A549 (cell line): ENCODE measurements around the gene GBF1. TPM values are rescaled to one million over a fixed set of nuclear protein-coding genes. Genes with fewer than 3 reads are reported as not detected.

Experiments
- ATAC-seq, 2 experiments: fragments of 200-7000 bp in 1 of 2; fragments of >200 bp in 1 of 2; cut with Nextera tagmentation in 1 of 2; cut with Tn5 transposase in 1 of 2; 3 replicates each; pipeline versions ENCODE4 v1.8.0 to v1.9.1; 2018 to 2020; ENCODE audit warnings: mild to moderate bottlenecking in 1 of 2, moderate library complexity in 1 of 2
- CTCF ChIA-PET: fragments of 300-600 bp; sonication (Branson Sonifier 250); formaldehyde crosslinking; extraction: SDS; loops from one replicate; lab custom pipeline; 2021; ENCODE audit warnings: antibody characterized with exemption, inconsistent platforms; lab: Yijun Ruan, JAX
- POLR2A ChIA-PET: fragments of 350-600 bp; formaldehyde crosslinking; extraction: SDS; loops from one replicate; lab custom pipeline; 2021; ENCODE audit warnings: antibody characterized with exemption, inconsistent platforms; lab: Yijun Ruan, JAX
- DNase-seq, 2 experiments: peaks; one replicate each; pipeline versions ENCODE4 v3.0.0 to v3.0.0-alpha.2; 2011 to 2016; ENCODE audit warnings: low read depth in 1 of 2, low spot score in 1 of 2
- FAIRE-seq: peaks from 2 replicates; lab custom pipeline; 2011; peaks lifted over from hg19 to GRCh38; lab: Jason Lieb, UNC
- H3K27ac ChIP-seq, 2 experiments: fragments of >200 bp; sonication (Bioruptor Twin); formaldehyde crosslinking; 3 replicates each; pipeline ENCODE4 v1.5.1; 2016 to 2017
- H3K4me1 ChIP-seq: fragments of >200 bp; sonication (Bioruptor Twin); formaldehyde crosslinking; 3 replicates; pipeline ENCODE4 v1.6.1; 2016
- H3K4me2 ChIP-seq: fragments of >200 bp; sonication (Bioruptor Twin); formaldehyde crosslinking; 3 replicates; pipeline ENCODE4 v1.6.1; 2016
- H3K4me3 ChIP-seq: fragments of >200 bp; sonication (Bioruptor Twin); formaldehyde crosslinking; 3 replicates; pipeline ENCODE4 v1.5.1; 2016
- H3K9me3 ChIP-seq: fragments of >200 bp; sonication (Bioruptor Twin); formaldehyde crosslinking; 3 replicates; pipeline ENCODE4 v1.6.1; 2016
- CBX2 ChIP-seq: fragments of 200-600 bp; sonication (generic); IDR thresholded peaks from 2 replicates; pipeline ENCODE4 v1.6.1; 2016; ENCODE audit warnings: low read depth, mild to moderate bottlenecking, borderline replicate concordance
- CHD2 ChIP-seq: fragments of 150-350 bp; IDR thresholded peaks from 2 replicates; pipeline ENCODE4 v1.6.1; 2014; ENCODE audit warnings: low read length; ENCODE audit not compliant: partially characterized antibody
- EHF ChIP-seq: fragments of 250-450 bp; sonication (Bioruptor Pico); IDR thresholded peaks from 2 replicates; pipeline ENCODE4 v1.5.0; 2020; ENCODE audit warnings: mild to moderate bottlenecking
- EHMT2 ChIP-seq: fragments of 200-600 bp; sonication (generic); IDR thresholded peaks from 2 replicates; pipeline ENCODE4 v1.6.1; 2016; ENCODE audit warnings: antibody characterized with exemption, low read depth, mild to moderate bottlenecking, moderate library complexity
- FOXS1 ChIP-seq: fragments of 250-450 bp; sonication (Bioruptor Pico); IDR thresholded peaks from 2 replicates; pipeline ENCODE4 v1.5.0; 2020; ENCODE audit warnings: mild to moderate bottlenecking, moderate library complexity
- HOXB13 ChIP-seq: fragments of 250-450 bp; sonication (Bioruptor Pico); IDR thresholded peaks from 2 replicates; pipeline ENCODE4 v1.5.0; 2020; ENCODE audit warnings: low read depth, mild to moderate bottlenecking, moderate library complexity
- JUNB ChIP-seq: fragments of >200 bp; sonication (Bioruptor Twin); formaldehyde crosslinking; IDR thresholded peaks from 2 replicates; pipeline ENCODE4 v1.6.1; 2016
- MAFK ChIP-seq: fragments of 450-650 bp; IDR thresholded peaks from 2 replicates; pipeline ENCODE4 v1.6.1; 2014; ENCODE audit not compliant: partially characterized antibody
- PHF8 ChIP-seq: fragments of 200-600 bp; sonication (generic); IDR thresholded peaks from 2 replicates; pipeline ENCODE4 v1.6.1; 2016; ENCODE audit warnings: low read depth, mild to moderate bottlenecking, antibody characterized with exemption, moderate library complexity, borderline replicate concordance
- POLR2A ChIP-seq: IDR thresholded peaks from 2 replicates; pipeline ENCODE4 v1.6.1; 2012; ENCODE audit warnings: mild to moderate bottlenecking, low read length
- RAD21 ChIP-seq, 2 experiments: fragments of >200 bp in 1 of 2; sonication (Bioruptor Twin) in 1 of 2; formaldehyde crosslinking in 1 of 2; IDR thresholded peaks in 1 of 2; conservative IDR thresholded peaks in 1 of 2; 2 replicates in 1 of 2; 3 replicates in 1 of 2; pipeline ENCODE4 v1.6.1; 2012 to 2018; ENCODE audit warnings: inconsistent platforms in 1 of 2
- RCOR1 ChIP-seq: fragments of 150-350 bp; IDR thresholded peaks from 2 replicates; pipeline ENCODE4 v1.6.1; 2014; ENCODE audit warnings: antibody characterized with exemption, low read length, low read depth
- RNF2 ChIP-seq: fragments of 200-600 bp; sonication (generic); IDR thresholded peaks from 2 replicates; pipeline ENCODE4 v1.6.1; 2016; ENCODE audit warnings: low read depth, mild to moderate bottlenecking, antibody characterized with exemption, moderate library complexity, borderline replicate concordance
- SMC3 ChIP-seq: fragments of >200 bp; sonication (Bioruptor Twin); formaldehyde crosslinking; IDR thresholded peaks from 3 replicates; pipeline ENCODE4 v1.6.1; 2018; ENCODE audit warnings: inconsistent platforms
- TP53 ChIP-seq: fragments of 250-450 bp; sonication (Bioruptor Pico); IDR thresholded peaks from 2 replicates; pipeline ENCODE4 v1.5.0; 2021; ENCODE audit warnings: mild to moderate bottlenecking, moderate library complexity
- ZC3H11A ChIP-seq: fragments of 450-650 bp; IDR thresholded peaks from 2 replicates; pipeline ENCODE4 v1.6.1; 2014; ENCODE audit warnings: antibody characterized with exemption, mild to moderate bottlenecking
- ZFP36 ChIP-seq: fragments of 450-650 bp; IDR thresholded peaks from 2 replicates; pipeline ENCODE4 v1.6.1; 2014; ENCODE audit warnings: borderline replicate concordance; ENCODE audit not compliant: partially characterized antibody
- WGBS: methylation state at CpG from one replicate; pipeline ENCODE4 v1.1.6; 2017; ENCODE audit errors: missing lambda C conversion rate; 5-methylcytosine and 5-hydroxymethylcytosine counted together
- polyA plus RNA-seq, 4 experiments: library from polyadenylated mRNA; depleted of rRNA in 3 of 4; stranded (reverse); fragments of >200 nt; fragmentation: RNase III in 1 of 4; extraction: RNeasy Plus Mini Kit Qiagen cat#74134 plus additional on column Dnase treatment in 1 of 4; gene quantifications; 2 replicates in 3 of 4; 3 replicates in 1 of 4; pipeline ENCODE4 v1.2.3, GENCODE V29; 2011 to 2017
- TF ChIP-seq, protein P1 (sequence below): IDR thresholded peaks from 2 replicates; pipeline ENCODE4 v1.6.1; 2012
- TF ChIP-seq, protein P2 (sequence below): fragments of 450-650 bp; IDR thresholded peaks from 2 replicates; pipeline ENCODE4 v1.6.1; 2014; ENCODE audit warnings: antibody characterized with exemption
- TF ChIP-seq, protein P3 (sequence below): fragments of 250-450 bp; sonication (Bioruptor Pico); IDR thresholded peaks from 2 replicates; pipeline ENCODE4 v1.5.0; 2020; ENCODE audit warnings: low read depth, mild to moderate bottlenecking, moderate library complexity
- TF ChIP-seq, protein P4 (sequence below): fragments of >200 bp; sonication (Bioruptor Twin); formaldehyde crosslinking; IDR thresholded peaks from 3 replicates; pipeline ENCODE4 v1.5.1; 2016
- TF ChIP-seq, protein P5 (sequence below): fragments of 150-350 bp; IDR thresholded peaks from 2 replicates; pipeline ENCODE4 v1.6.1; 2014; ENCODE audit warnings: low read depth, mild to moderate bottlenecking, low read length

GBF1 gene
- polyA plus RNA-seq, 2 of the 4 experiments (the other 2 are of a cell fraction): 20.4 to 21.3 TPM

DNA sequence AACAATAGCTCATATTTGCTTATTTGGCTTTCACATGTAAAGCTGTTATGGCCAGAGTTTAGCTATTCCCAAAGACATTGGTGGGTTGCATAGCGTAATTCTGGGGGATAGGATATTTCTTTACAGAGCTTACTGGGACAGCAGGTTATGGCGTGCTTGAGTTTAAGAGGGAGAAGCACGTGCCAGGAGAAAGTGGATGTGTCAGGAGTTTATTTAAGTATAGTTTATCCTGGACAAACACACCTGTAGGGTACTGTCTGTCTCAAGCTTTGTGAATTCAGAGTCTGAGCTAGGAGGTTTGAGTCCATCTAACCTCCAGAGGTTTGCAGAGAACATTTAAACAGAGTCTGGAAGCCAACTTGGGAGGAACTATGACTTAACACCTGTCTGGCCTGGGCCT lies 21.3 kb downstream of the GBF1 start:
- POLR2A ChIA-PET: no interaction called here
- no peaks in the 10 kb centered on the region for H3K9me3 ChIP-seq
- TF ChIP-seq, protein P1, sequence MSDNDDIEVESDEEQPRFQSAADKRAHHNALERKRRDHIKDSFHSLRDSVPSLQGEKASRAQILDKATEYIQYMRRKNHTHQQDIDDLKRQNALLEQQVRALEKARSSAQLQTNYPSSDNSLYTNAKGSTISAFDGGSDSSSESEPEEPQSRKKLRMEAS: no peak
- TF ChIP-seq HOXB13 (CRISPR knock-in tag) (no peak), RCOR1 (no peak), RNF2 (no peak), TP53 (CRISPR knock-in tag) (no peak)
- FAIRE-seq (no peak), ATAC-seq (no peak), DNase-seq (no peak)
- no peak overlapping the region for H3K4me3 ChIP-seq
- no peaks in the 10 kb centered on the region for H3K4me1 ChIP-seq
- no peak overlapping the region for H3K27ac ChIP-seq
- WGBS: 87% methylated on average over 3 of the region's 3 CpGs
- CTCF ChIA-PET: interaction anchor here (0.6 to 5.4 kb wide), 10 partner anchors 13 to 134 kb away, joined by 3 to 39 read pairs (median 3); partner anchors contain the start of gene GBF1
- H3K4me2 ChIP-seq: no peak overlapping the region

DNA sequence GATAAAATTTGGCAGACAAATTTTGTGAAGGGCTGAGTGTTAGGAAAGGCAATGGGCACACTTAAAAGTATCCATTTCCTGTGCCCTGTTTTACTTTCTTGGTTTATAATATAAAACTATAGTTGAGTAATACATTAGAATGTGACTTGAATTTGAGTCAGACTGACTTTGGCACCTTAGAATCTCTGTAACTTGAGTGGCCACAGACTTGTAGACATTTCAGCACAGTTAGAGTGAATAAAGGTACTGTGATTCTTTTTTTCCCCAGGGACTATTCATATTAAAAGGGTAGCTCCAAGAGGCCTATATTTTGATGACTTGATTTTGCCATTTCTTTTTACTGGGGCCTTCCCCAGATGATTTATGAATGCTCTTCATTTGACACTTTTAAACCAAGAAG lies 22.4 kb downstream of the GBF1 start:
- FAIRE-seq (no peak), DNase-seq (no peak), ATAC-seq (no peak)
- H3K4me3 ChIP-seq: no peak overlapping the region
- H3K4me1 ChIP-seq: no peaks in the 10 kb centered on the region
- POLR2A ChIA-PET: interaction anchor here (0.6 kb wide), 1 partner anchor 37 kb away, joined by 3 read pairs; no protein-coding TSS in a partner anchor
- H3K27ac ChIP-seq: no peak overlapping the region
- CTCF ChIA-PET: interaction anchor here (1.1 to 5.4 kb wide), 6 partner anchors 12 to 84 kb away, joined by 3 to 39 read pairs (median 5); partner anchors contain the start of gene GBF1
- no peak overlapping the region for H3K4me2 ChIP-seq
- H3K9me3 ChIP-seq: no peaks in the 10 kb centered on the region
- no peak for TF ChIP-seq POLR2A
- TF ChIP-seq, protein P2, sequence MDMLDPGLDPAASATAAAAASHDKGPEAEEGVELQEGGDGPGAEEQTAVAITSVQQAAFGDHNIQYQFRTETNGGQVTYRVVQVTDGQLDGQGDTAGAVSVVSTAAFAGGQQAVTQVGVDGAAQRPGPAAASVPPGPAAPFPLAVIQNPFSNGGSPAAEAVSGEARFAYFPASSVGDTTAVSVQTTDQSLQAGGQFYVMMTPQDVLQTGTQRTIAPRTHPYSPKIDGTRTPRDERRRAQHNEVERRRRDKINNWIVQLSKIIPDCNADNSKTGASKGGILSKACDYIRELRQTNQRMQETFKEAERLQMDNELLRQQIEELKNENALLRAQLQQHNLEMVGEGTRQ: no peak
- no peak for TF ChIP-seq MAFK
- no peak for TF ChIP-seq CHD2
- no peak for TF ChIP-seq HOXB13 (CRISPR knock-in tag)
- TF ChIP-seq TP53 (CRISPR knock-in tag): no peak
- TF ChIP-seq CBX2: no peak
- TF ChIP-seq RAD21 (conservative IDR thresholded peaks at IDR 0.05 in 1 of 2, IDR thresholded peaks at IDR 0.05 in 1 of 2): no peak
- TF ChIP-seq, all 56 proteins: peak for 0

DNA sequence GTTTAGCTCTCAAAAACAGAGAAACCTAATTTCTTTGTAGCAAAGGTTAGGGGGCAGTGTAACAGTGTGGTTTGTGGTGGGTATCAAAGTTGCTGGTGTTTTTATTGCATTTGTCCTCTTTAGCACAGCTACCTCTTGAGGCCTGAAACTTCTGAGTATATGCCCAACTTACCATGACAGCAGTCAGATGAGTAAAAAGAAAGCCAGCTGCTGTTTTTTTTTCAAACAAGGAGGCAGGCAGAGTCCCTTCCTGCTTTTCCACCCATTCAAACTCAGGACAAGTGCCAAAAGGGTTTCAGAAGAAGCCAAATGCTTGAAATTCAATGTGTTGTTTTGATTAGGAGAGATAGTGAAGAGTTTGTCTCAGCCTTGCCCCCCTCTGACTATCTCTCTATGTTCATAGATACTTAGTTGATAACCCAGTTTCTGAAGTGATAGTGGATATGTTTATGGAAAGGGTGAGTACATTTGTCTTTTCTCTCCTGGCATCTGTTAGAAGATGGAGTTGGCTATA lies 23.1 kb downstream of the GBF1 start:
- no peak for TF ChIP-seq FOXS1 (CRISPR knock-in tag)
- TF ChIP-seq, protein P3, sequence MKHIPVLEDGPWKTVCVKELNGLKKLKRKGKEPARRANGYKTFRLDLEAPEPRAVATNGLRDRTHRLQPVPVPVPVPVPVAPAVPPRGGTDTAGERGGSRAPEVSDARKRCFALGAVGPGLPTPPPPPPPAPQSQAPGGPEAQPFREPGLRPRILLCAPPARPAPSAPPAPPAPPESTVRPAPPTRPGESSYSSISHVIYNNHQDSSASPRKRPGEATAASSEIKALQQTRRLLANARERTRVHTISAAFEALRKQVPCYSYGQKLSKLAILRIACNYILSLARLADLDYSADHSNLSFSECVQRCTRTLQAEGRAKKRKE (CRISPR knock-in tag): no peak
- TF ChIP-seq PHF8: no peak
- TF ChIP-seq ZFP36: no peak
- no peak for TF ChIP-seq RCOR1
- TF ChIP-seq SMC3: no peak
- TF ChIP-seq, protein P4, sequence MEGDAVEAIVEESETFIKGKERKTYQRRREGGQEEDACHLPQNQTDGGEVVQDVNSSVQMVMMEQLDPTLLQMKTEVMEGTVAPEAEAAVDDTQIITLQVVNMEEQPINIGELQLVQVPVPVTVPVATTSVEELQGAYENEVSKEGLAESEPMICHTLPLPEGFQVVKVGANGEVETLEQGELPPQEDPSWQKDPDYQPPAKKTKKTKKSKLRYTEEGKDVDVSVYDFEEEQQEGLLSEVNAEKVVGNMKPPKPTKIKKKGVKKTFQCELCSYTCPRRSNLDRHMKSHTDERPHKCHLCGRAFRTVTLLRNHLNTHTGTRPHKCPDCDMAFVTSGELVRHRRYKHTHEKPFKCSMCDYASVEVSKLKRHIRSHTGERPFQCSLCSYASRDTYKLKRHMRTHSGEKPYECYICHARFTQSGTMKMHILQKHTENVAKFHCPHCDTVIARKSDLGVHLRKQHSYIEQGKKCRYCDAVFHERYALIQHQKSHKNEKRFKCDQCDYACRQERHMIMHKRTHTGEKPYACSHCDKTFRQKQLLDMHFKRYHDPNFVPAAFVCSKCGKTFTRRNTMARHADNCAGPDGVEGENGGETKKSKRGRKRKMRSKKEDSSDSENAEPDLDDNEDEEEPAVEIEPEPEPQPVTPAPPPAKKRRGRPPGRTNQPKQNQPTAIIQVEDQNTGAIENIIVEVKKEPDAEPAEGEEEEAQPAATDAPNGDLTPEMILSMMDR: no peak
- no peak for TF ChIP-seq JUNB
- no peak for TF ChIP-seq RAD21 (conservative IDR thresholded peaks at IDR 0.05 in 1 of 2, IDR thresholded peaks at IDR 0.05 in 1 of 2)
- no peak for TF ChIP-seq EHMT2
- TF ChIP-seq ZC3H11A: no peak
- TF ChIP-seq, protein P5, sequence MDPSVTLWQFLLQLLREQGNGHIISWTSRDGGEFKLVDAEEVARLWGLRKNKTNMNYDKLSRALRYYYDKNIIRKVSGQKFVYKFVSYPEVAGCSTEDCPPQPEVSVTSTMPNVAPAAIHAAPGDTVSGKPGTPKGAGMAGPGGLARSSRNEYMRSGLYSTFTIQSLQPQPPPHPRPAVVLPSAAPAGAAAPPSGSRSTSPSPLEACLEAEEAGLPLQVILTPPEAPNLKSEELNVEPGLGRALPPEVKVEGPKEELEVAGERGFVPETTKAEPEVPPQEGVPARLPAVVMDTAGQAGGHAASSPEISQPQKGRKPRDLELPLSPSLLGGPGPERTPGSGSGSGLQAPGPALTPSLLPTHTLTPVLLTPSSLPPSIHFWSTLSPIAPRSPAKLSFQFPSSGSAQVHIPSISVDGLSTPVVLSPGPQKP: no peak
- no peak for TF ChIP-seq EHF (CRISPR knock-in tag)
- no peak for TF ChIP-seq TP53 (CRISPR knock-in tag)
- ChIA-PET CTCF (interaction anchor here (1.1 to 5.4 kb wide), 4 partner anchors 11 to 83 kb away, joined by 3 to 39 read pairs (median 10); no protein-coding TSS in a partner anchor), POLR2A (no interaction called here)
- ATAC-seq (no peak), FAIRE-seq (no peak), DNase-seq (no peak)
- Histone ChIP-seq H3K4me1 (no peaks in the 10 kb centered on the region), H3K4me3 (no peak overlapping the region), H3K9me3 (no peaks in the 10 kb centered on the region), H3K4me2 (no peak overlapping the region), H3K27ac (no peak overlapping the region)
